GM18499 (cell line): ENCODE measurements around the gene NBPF10.
"Not testable (repeated sequence)": the region's sequence is repeated elsewhere in the genome, so short reads cannot be mapped to it uniquely, and the experiment has no call there.

Experiments used
- ATAC-seq: cut with Tn5 transposase; IDR thresholded peaks from one replicate; pipeline ENCODE4 v1.9.1; 2021; ENCODE audit warnings: moderate number of reproducible peaks; ENCODE audit not compliant: insufficient read depth, unreplicated experiment

NBPF10 gene

GRCh38 chr1:146144465-146144864, at the start of gene NBPF10:
NBPF10 (minus strand) TSS chr1:146144804; CDS start chr1:146144769, 35 bp downstream.
- ATAC-seq, result not testable (repeated sequence)

- ATAC-seq, result not testable (repeated sequence)
Observed at GRCh38 chr1:146174531-146174930, 29.9 kb upstream of the NBPF10 start.

GRCh38 chr1:146167740-146168139, 23.1 kb upstream of the NBPF10 start:
- ATAC-seq, result not testable (repeated sequence)

GRCh38 chr1:146167273-146167672, 22.7 kb upstream of the NBPF10 start:
- ATAC-seq, result not testable (repeated sequence)
